Femur (tissue), 1 donor: ENCODE data around the gene G0S2.
A peak's percentile ranks its signal among the peaks of the same experiment; 100 is the strongest.
"Not testable (repeated sequence)": the region's sequence is repeated elsewhere in the genome, so short reads cannot be mapped to it uniquely, and the experiment has no call there.

Experiments used
- DNase-seq: peaks from one replicate; pipeline ENCODE4 v3.0.0-alpha.2; 2017

The G0S2 gene

GRCh38 chr1:209685821-209686220, 10.6 kb downstream of the G0S2 start:
- DNase-seq: no peak

GRCh38 chr1:209686322-209686721, 11.1 kb downstream of the G0S2 start:
- DNase-seq: no peak

DNA sequence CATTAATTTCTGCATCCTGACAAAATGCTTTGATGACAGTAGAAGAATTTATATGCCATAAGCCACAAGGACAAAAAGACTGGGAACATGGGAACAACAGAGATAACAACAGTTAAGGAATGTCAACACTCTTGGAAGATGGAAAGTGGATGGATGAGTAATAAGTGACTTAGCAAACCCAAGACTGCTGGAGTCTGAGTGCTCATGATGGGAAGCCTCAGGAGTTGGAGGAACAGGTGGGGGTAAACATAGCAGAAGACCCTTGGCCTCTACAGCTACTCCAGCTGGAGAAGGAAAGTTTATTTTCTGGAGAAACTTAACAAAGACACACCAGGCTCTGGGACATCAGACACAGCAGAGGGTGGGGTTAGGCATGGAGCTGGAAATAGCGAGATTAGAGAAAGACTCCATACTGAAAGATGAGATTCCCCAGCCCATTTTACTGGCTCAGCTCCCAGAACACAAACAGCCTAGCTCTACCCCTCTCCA, 13.6 kb downstream of the G0S2 start:
- peak; percentile 42 for DNase-seq

GRCh38 chr1:209689477-209689876, 14.3 kb downstream of the G0S2 start:
- DNase-seq: no peak

- no peak for DNase-seq
Measured at GRCh38 chr1:209691237-209691636, 16.0 kb downstream of the G0S2 start.

DNA sequence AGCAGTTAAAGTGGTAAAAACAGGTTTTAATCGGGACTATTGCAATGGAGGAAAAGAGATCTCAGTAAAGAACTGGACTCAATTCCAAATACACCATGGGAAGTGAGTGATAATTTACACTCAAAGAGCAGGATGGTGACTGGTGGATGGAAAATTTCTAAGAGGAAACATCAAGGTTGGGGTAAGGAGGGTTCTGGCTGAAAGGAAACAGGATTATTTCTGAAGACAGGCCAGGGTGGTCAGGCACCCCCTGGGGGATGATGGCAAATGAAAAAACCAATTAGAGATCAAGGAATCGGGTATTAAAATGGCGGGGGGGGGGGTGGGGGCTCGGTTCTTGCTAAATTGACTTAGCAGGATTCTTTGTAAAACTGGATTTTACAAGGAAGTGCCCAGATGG, 17.1 kb downstream of the G0S2 start:
- DNase-seq: no peak

DNA sequence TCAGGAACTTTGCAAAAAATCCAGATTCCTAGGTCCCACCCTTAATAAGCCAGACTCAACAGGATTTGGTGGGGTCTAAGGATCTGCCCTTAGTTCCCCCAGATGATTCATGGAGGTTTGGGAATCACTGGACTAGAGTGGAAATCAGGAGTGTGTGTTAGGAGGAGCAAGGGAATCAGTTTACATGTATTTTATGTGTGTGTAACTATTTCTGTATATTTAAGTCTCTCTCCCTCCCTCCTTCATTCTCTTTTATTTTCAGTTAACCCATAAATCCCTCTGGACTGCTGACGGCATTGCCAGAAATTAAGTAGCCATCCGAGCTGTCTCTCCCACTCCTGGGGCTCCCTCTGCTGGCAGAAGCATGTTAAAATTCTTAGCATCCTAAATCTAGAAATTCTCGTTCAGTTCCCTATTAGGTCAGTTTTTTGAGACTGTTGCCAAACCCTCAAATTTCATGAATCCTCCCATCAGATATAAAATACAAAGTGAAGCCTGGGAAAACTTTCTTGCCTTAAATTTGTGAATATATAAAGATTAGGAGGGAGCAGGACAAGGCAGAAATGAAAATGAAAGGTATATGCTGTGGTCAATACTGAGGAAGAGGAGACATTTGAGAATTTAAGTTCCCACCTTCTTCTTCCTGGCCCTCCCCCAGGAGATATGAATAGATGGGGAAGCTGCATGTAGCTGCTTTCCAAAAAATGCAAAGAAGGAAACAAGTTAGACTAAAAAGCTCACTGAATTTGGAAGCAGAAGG, 17.7 kb downstream of the G0S2 start:
- DNase-seq: peak; percentile 83

GRCh38 chr1:209696673-209697072, 21.5 kb downstream of the G0S2 start:
- DNase-seq: no peak

DNA sequence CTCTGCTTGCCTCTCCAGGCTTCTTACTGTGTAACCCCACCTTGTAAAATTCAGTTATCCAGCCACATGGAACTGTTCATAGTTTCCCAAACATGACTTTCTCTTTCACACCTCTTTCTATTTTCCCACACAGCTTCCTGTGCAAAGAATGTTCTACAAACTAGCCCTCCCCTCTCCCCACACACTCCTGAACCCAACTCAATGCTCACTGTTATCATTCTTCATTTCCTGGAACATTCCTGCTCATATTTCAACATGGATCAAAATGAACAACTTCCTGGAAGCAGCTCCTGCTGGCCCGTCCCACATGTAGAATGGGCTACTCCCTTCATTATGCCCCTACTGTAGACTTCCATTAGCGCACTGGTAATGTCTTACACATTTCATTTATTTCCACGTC, 21.9 kb downstream of the G0S2 start:
- DNase-seq: no peak

DNA sequence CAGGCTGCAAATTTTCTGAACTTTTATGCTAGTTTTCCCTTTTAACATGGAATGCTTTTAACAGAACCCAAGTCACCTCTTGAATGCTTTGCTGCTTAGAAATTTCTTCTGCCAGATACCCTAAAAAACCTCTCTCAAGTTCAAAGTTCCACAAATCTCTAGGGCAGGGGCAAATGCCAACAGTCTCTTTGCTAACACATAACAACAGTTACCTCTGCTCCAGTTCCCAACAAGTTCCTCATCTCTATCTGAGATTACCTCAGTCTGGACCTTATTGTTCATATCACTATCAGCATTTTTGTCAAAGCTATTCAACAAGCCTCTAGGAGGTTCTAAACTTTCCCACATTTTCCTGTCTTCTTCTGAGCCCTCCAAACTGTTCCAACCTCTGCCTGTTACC, 25.5 kb downstream of the G0S2 start:
- DNase-seq: not testable (repeated sequence)

- DNase-seq: no peak
Measured at GRCh38 chr1:209702832-209703231, 27.6 kb downstream of the G0S2 start.

GRCh38 chr1:209703834-209704504, 28.8 kb downstream of the G0S2 start:
- DNase-seq: no peak

DNA sequence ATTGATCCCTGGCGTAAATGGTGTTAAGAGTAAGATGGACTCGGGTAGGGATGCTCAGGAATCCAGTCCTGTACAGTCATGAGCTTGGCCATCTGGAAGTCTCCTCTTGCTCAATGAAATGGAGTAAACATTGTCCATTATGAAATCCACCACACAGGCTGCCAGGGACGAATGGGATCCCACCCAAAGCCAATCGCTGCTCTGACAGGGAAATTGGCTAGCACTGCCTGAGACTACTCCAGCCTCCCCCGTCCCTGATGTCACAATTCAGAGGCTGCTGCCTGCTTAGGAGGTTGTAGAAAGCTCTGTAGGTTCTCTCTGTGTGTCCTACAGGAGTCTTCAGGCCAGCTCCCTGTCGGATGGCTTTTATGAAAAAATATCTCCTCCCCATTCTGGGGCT, 29.4 kb downstream of the G0S2 start, which contains the start of gene HSD11B1:
HSD11B1 (plus strand) TSS at position 263 of the 400 bp plus-strand sequence; CDS start at position 360, 97 bp downstream.
- DNase-seq: no peak

GRCh38 chr1:209705033-209705598, 29.9 kb downstream of the G0S2 start:
- no peak for DNase-seq

DNA sequence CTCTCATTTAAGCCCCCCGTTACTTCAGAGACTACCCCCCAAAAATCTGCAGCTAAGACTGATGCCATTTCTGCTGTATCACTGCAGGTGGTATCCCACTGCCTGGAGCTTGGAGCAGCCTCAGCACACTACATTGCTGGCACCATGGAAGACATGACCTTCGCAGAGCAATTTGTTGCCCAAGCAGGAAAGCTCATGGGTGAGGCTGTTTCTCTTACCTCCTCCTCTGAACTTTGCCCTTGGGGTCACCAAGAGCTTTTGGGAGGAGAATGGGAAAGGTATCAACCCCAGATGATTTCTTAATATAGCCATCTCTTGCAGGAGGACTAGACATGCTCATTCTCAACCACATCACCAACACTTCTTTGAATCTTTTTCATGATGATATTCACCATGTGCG, 31.4 kb downstream of the G0S2 start:
- no peak for DNase-seq

- DNase-seq: no peak
Measured at GRCh38 chr1:209707308-209707707, 32.1 kb downstream of the G0S2 start.

DNA sequence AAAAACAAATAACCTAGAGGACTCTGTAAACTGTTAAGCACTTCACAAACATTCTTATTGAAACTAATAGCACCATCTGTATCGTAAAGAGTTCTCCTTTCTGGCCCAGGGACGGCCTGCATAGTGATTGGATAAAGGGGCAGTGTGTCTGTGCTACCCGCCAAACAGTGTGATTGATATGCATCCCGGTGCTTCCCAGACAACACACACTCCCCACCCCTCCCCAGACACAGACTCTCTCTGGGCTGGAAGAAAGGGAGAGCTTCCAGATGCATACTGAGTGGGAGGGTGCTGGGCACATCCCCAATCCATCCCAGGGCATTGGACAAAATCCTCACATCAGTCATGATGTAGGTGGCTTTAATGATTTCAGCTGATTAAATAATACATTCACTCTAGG, 33.1 kb downstream of the G0S2 start:
- no peak for DNase-seq

DNA sequence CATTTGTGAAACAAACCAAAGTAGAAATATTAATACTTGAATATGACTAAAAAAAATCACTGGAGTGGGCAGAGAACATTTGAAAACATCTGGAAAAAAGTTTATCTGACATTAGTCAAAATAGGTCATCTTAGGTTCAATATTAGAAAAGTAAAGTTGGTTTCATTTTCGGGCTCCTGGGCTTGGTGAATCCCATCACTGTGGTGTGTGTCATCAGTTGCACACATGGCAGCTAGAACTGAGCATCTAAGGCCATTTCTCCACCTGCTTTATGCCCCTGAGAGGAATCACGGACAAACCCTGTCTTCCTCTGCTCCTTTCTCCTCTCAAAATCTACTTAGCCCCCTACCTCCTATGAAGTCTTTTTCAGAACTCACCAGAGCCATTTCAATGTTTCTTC, 34.9 kb downstream of the G0S2 start:
- DNase-seq: no peak

DNA sequence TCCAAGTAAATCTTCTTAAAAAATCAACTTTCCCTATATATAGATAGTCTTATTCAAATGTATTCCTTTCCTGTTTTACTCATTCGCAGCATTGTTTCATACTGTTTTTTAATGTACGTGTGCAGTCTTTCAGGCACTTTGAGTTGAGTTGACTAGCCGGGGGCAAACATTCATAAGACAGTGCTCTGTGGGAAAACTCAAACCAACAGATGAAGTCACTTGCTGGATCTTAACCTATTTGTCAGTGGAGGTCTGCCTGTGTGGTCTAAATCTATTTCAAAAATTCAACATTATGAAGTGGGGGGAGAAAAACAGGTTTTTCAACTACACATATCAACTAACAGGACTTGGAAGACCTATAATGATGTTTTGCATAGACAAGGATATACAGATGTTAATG, 35.6 kb downstream of the G0S2 start:
- no peak for DNase-seq

GRCh38 chr1:209714338-209714737, 39.1 kb downstream of the G0S2 start:
- DNase-seq: no peak

DNA sequence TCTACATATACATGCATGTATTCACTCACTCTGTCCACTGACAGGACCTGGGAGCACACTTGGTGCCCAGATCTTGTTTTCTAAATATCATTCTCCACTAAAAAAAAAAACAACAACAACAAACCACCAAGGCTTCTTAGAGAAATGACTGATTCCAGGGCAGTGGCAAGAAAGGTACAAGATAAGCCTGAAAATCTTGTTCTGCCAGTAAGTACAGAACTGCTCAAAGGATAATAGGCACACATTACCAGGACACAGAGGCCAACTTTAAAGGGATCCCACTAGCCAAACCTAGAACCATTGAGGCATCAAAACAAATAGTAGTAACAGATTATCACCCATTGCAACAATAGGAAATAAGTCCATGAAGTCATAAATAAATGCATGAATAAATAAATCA, 40.1 kb downstream of the G0S2 start:
- no peak for DNase-seq

- DNase-seq: no peak
Measured at GRCh38 chr1:209717818-209718217, 42.6 kb downstream of the G0S2 start.

- DNase-seq: no peak
Measured at GRCh38 chr1:209720326-209720725, 45.1 kb downstream of the G0S2 start.

DNA sequence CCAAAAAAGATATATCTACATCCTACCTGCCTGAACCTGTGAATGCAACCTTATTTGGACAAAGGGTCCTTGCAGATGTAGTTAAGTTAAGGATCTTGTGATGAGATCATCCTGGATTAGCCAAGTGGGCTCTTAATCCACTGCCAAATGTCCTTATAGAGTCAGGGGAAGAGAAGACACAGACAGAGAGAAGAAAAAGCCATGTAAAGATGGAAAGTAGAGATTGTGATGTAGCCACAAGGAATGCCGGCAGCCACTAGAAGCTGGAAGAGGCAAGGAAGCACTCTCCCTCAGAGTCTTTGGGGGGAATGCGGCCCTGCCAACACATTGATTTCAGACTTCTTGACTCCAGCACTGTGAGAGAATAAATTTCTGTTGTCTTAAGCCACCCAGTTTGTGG, 45.6 kb downstream of the G0S2 start:
- DNase-seq: no peak
